GM12878 (cell line): ENCODE measurements around the gene SERTAD1. TPM values are rescaled to one million over a fixed set of nuclear protein-coding genes. Genes with fewer than 3 reads are reported as not detected.
"Not testable (repeated sequence)": the region's sequence is repeated elsewhere in the genome, so short reads cannot be mapped to it uniquely, and the experiment has no call there.

Source experiments
- ATAC-seq: fragments of 200-7000 bp; cut with Tn5 transposase; 3 replicates; pipeline ENCODE4 v1.9.1; 2020; ENCODE audit warnings: mild to moderate bottlenecking, moderate library complexity
- BruUV-seq: library from RNA; stranded (reverse); fragments of 400-500 nt; replicated peaks from 2 replicates; lab custom pipeline; 2021; lab: Mats Ljungman, UMichigan
- CTCF ChIA-PET: fragments of 300-600 bp; sonication (Branson Sonifier 250); formaldehyde crosslinking; extraction: SDS; loops from one replicate; lab custom pipeline; 2021; ENCODE audit warnings: inconsistent platforms; lab: Yijun Ruan, JAX
- POLR2A ChIA-PET: fragments of 350-600 bp; formaldehyde crosslinking; extraction: SDS; loops from one replicate; lab custom pipeline; 2021; ENCODE audit warnings: inconsistent platforms; lab: Charles Lee
- RAD21 ChIA-PET: fragments of 300-600 bp; sonication (Branson Sonifier 250); formaldehyde crosslinking; loops from one replicate; lab custom pipeline; 2023; ENCODE audit warnings: antibody characterized with exemption; ENCODE audit not compliant: unreplicated experiment; lab: Charles Lee
- SMC1A ChIA-PET: fragments of 300-600 bp; sonication (Branson Sonifier 250); formaldehyde crosslinking; loops from one replicate; lab custom pipeline; 2023; ENCODE audit not compliant: unreplicated experiment, uncharacterized antibody; lab: Charles Lee
- DNase-seq: peaks from one replicate; pipeline ENCODE4 v3.0.0-alpha.2; 2011; ENCODE audit warnings: low read depth, low spot score
- FAIRE-seq: peaks from 3 replicates; lab custom pipeline; 2011; peaks lifted over from hg19 to GRCh38; lab: Jason Lieb, UNC
- H2AFZ ChIP-seq: 2 replicates; pipeline ENCODE4 v1.6.0; 2011; ENCODE audit warnings: low read depth, low read length, control low read depth; ENCODE audit not compliant: control insufficient read depth
- H3K27ac ChIP-seq: 2 replicates; pipeline ENCODE4 v1.5.1; 2011; ENCODE audit warnings: control low read depth; ENCODE audit not compliant: control insufficient read depth, insufficient read depth
- H3K27me3 ChIP-seq, 2 experiments: replicated peaks in 1 of 2; 2 replicates each; pipeline versions ENCODE4 v1.6.0 to v1.6.1; 2011; ENCODE audit warnings: low read length in 1 of 2; ENCODE audit not compliant: control insufficient read depth in 2 of 2, insufficient read depth in 2 of 2
- H3K36me3 ChIP-seq, 2 experiments: 2 replicates each; pipeline ENCODE4 v1.5.1; 2011; ENCODE audit warnings: low read length in 1 of 2; ENCODE audit not compliant: control insufficient read depth in 2 of 2, insufficient read depth in 2 of 2
- H3K4me1 ChIP-seq: 2 replicates; pipeline ENCODE4 v1.6.1; 2011; ENCODE audit warnings: mild to moderate bottlenecking, low read length, moderate library complexity, mixed read lengths; ENCODE audit not compliant: control insufficient read depth, insufficient read depth
- H3K4me2 ChIP-seq: 2 replicates; pipeline ENCODE4 v1.6.0; 2011; ENCODE audit warnings: control low read depth; ENCODE audit not compliant: control insufficient read depth, insufficient read depth
- H3K4me3 ChIP-seq: fragments of 200-600 bp; sonication (generic); 2 replicates; pipeline ENCODE4 v1.5.1; 2016
- H3K79me2 ChIP-seq: 2 replicates; pipeline ENCODE4 v1.6.0; 2011; ENCODE audit warnings: low read length; ENCODE audit not compliant: control insufficient read depth, insufficient read depth
- H3K9ac ChIP-seq: 2 replicates; pipeline ENCODE4 v1.8.0; 2011; ENCODE audit warnings: low read length, control low read depth, mixed read lengths; ENCODE audit not compliant: control insufficient read depth, insufficient read depth
- H3K9me3 ChIP-seq: replicated peaks from 3 replicates; pipeline ENCODE4 v1.5.1; 2011; ENCODE audit warnings: mild to moderate bottlenecking, low read length; ENCODE audit not compliant: control insufficient read depth, insufficient read depth
- H4K20me1 ChIP-seq: 2 replicates; pipeline ENCODE4 v1.6.0; 2011; ENCODE audit not compliant: control insufficient read depth, insufficient read depth
- ATF7 ChIP-seq: fragments of 450-650 bp; IDR thresholded peaks from 2 replicates; pipeline ENCODE4 v1.6.1; 2016; ENCODE audit warnings: low read depth, mild to moderate bottlenecking
- BCL11A ChIP-seq: IDR thresholded peaks from 2 replicates; pipeline ENCODE4 v1.6.1; 2011; ENCODE audit warnings: low read depth, low read length
- CBX3 ChIP-seq: fragments of 200-600 bp; sonication (generic); IDR thresholded peaks from 2 replicates; pipeline ENCODE4 v1.6.1; 2016; ENCODE audit warnings: low read depth, borderline replicate concordance
- CTCF ChIP-seq, 3 experiments: IDR thresholded peaks in 2 of 3; conservative IDR thresholded peaks in 1 of 3; 2 replicates each; pipeline ENCODE4 v1.5.1; 2011; ENCODE audit warnings: low read depth in 3 of 3, low read length in 3 of 3, mild to moderate bottlenecking in 3 of 3, control low read depth in 2 of 3, moderate library complexity in 2 of 3, inconsistent platforms in 1 of 3, mixed read lengths in 1 of 3; ENCODE audit not compliant: control insufficient read depth in 2 of 3, insufficient read depth in 1 of 3; ENCODE audit errors: extremely low read depth in 1 of 3
- EED ChIP-seq: sonication (generic); IDR thresholded peaks from 2 replicates; pipeline ENCODE4 v1.6.1; 2016; ENCODE audit warnings: antibody characterized with exemption, low read depth
- IKZF1 ChIP-seq: fragments of 450-650 bp; conservative IDR thresholded peaks from 2 replicates; pipeline ENCODE4 v1.6.1; 2017; ENCODE audit warnings: antibody characterized with exemption, mild to moderate bottlenecking
- IKZF2 ChIP-seq, 2 experiments: fragments of 450-650 bp; IDR thresholded peaks; 2 replicates each; pipeline ENCODE4 v1.6.1; 2017; ENCODE audit warnings: mild to moderate bottlenecking in 2 of 2, moderate library complexity in 2 of 2
- LARP7 ChIP-seq: fragments of 450-650 bp; IDR thresholded peaks from 2 replicates; pipeline ENCODE4 v1.6.1; 2017; ENCODE audit warnings: mild to moderate bottlenecking
- RAD21 ChIP-seq: IDR thresholded peaks from 2 replicates; pipeline ENCODE4 v1.6.1; 2011; ENCODE audit warnings: mild to moderate bottlenecking, low read depth, low read length, moderate library complexity; ENCODE audit not compliant: insufficient read depth
- SMC3 ChIP-seq: IDR thresholded peaks from 2 replicates; pipeline ENCODE4 v1.6.1; 2011; ENCODE audit warnings: low read length, improper control_type of control experiment, borderline replicate concordance
- USF1 ChIP-seq: IDR thresholded peaks from 2 replicates; pipeline ENCODE4 v1.6.1; 2011; ENCODE audit warnings: borderline replicate concordance, low read depth, mild to moderate bottlenecking, moderate library complexity, mixed read lengths, low read length; ENCODE audit not compliant: insufficient read depth; ENCODE audit errors: extremely low read length
- WGBS: methylation state at CpG from one replicate; pipeline ENCODE4 v1.1.6; 2016; ENCODE audit warnings: low lambda C conversion rate; ENCODE audit not compliant: insufficient replicate concordance, insufficient coverage; ENCODE audit errors: missing lambda C conversion rate; 5-methylcytosine and 5-hydroxymethylcytosine counted together
- in situ Hi-C: fragments of 300-500 bp; cut with MboI; formaldehyde crosslinking; loops from 9 replicates; pipeline ENCODE4 v1.14.3; 2018; ENCODE audit warnings: mixed read lengths
- intact Hi-C: fragments of 100-400 bp; cut with micrococcal nuclease; formaldehyde crosslinking; loops from one replicate; pipeline ENCODE4 v1.14.2; 2022; ENCODE audit not compliant: unreplicated experiment
- polyA plus RNA-seq, 11 experiments: library from polyadenylated mRNA; depleted of rRNA in 4 of 11; unstranded in 6 of 11; stranded (reverse) in 5 of 11; fragments of >200 nt; fragmentation: Nextera tagmentation in 4 of 11; fragmentation: Illumina TruSeq in 1 of 11; extraction: Ambion mirVana in 4 of 11; extraction: Trizol in 1 of 11; gene quantifications; 1 replicate in 1 of 11; 2 replicates in 10 of 11; pipeline versions ENCODE4 v1.2.1 to v1.2.3, GENCODE V29; 2011 to 2016; ENCODE audit warnings: inconsistent platforms in 2 of 11, missing spikeins in 2 of 11, low read depth in 1 of 11
- total RNA-seq, 4 experiments: library from RNA; depleted of rRNA in 3 of 4; stranded (reverse); fragments of >200 nt in 3 of 4; fragmentation: Illumina TruSeq in 1 of 4; extraction: Trizol in 1 of 4; gene quantifications; 2 replicates each; pipeline versions ENCODE4 v1.2.1 to v1.2.3, GENCODE V29; 2013 to 2021

SERTAD1 gene
- total and polyA plus RNA-seq, 10 of the 15 experiments (the other 5 are each of a cell fraction or from before 2014, with no cell fraction given): 0.23 to 14.2 (median 8.0) TPM

- Histone ChIP-seq H2AFZ (no peak overlapping the region; the same call in 1 of the 2 replicates), H3K79me2 (no peaks in the 10 kb centered on the region), H3K27me3 (peaks cover 0 to 2% of the 10 kb centered on the region in 2 experiments; a peak in 3 of 4 replicates), H3K9ac (no peak overlapping the region; the same call in 1 of the 2 replicates), H3K4me1 (peaks cover 31% of the 10 kb centered on the region), H4K20me1 (no peaks in the 10 kb centered on the region), H3K4me3 (peak overlapping the region; percentile 66; the same call in 1 of the 2 replicates), H3K4me2 (peak overlapping the region; percentile 82), H3K27ac (peak overlapping the region; percentile 61), H3K36me3 (no peaks in the 10 kb centered on the region), H3K9me3 (no peaks in the 10 kb centered on the region)
- DNase-seq (no peak), FAIRE-seq (no peak), ATAC-seq (peak; percentile 11; the same call in 2 of the 3 replicates)
- ChIA-PET RAD21 (interaction anchor here (0.7 to 4.6 kb wide), 23 partner anchors 11 to 171 kb away, joined by 3 to 26 read pairs (median 4); partner anchors contain the start of genes C19orf47, PLD3 and SERTAD1), CTCF (interaction anchor here (0.6 to 4.7 kb wide), 41 partner anchors 10 to 360 kb away, joined by 3 to 67 read pairs (median 4); partner anchors contain the start of genes C19orf47, LTBP4, PLD3 and PRX), SMC1A (interaction anchor here (0.7 to 3.4 kb wide), 19 partner anchors 9 to 171 kb away, joined by 3 to 18 read pairs (median 4); partner anchors contain the start of genes C19orf47, PLD3 and SERTAD3), POLR2A (interaction anchor here (0.7 to 1.9 kb wide), 12 partner anchors 9 to 159 kb away, joined by 3 to 15 read pairs (median 3); partner anchors contain the start of genes C19orf47, PLD3 and SERTAD3)
- WGBS: 18% methylated on average over 11 of the region's 11 CpGs
- BruUV-seq: no TSS peak
- intact Hi-C loops: loop anchor here (2.0 kb wide), 1 partner anchor 134 kb away; no protein-coding TSS in a partner anchor
- in situ Hi-C loops: no loop called here
- TF ChIP-seq BCL11A (no peak), ATF7 (no peak), EED (peak; percentile 39; the same call in 1 of the 2 replicates), RAD21 (peak; percentile 62), CBX3 (no peak), CTCF (IDR thresholded peaks at IDR 0.05 in 2 of 3, conservative IDR thresholded peaks at IDR 0.05 in 1 of 3; ENCODE audit: control insufficient read depth in 2 of 3, extremely low read depth in 1 of 3, insufficient read depth in 1 of 3, low read depth in 3 of 3, low read length in 3 of 3) (peak; percentile 78 to 79 (median 78)), IKZF1 (peak; percentile 63), SMC3 (peak; percentile 42; the same call in 1 of the 2 replicates), LARP7 (0 out of 2 replicates have a peak, but pooled peaks have one; percentile 20), IKZF2 (IDR thresholded peaks at IDR 0.05) (peak; percentile 56 to 58), USF1 (peak; percentile 27)
Observed at GRCh38 chr19:40464059-40465024, 38.5 kb upstream of the SERTAD1 start.

- ATAC-seq, BruUV-seq, H3K27ac ChIP-seq, H3K4me3 ChIP-seq, H3K9me3 ChIP-seq, H3K27me3 ChIP-seq, in situ Hi-C loops, H3K79me2 ChIP-seq, H4K20me1 ChIP-seq, FAIRE-seq, H2AFZ ChIP-seq, H3K9ac ChIP-seq, DNase-seq, H3K4me2 ChIP-seq, H3K36me3 ChIP-seq: not testable (repeated sequence)
- SMC1A ChIA-PET: interaction anchor here (0.7 to 3.4 kb wide), 14 partner anchors 8 to 172 kb away, joined by 3 to 18 read pairs (median 4); partner anchors contain the start of genes C19orf47, PLD3 and SERTAD3
- H3K4me1 ChIP-seq: peaks cover 31% of the 10 kb centered on the region
- CTCF ChIA-PET: interaction anchor here (0.6 to 4.7 kb wide), 37 partner anchors 9 to 360 kb away, joined by 3 to 67 read pairs (median 4); partner anchors contain the start of genes C19orf47, LTBP4, PLD3 and SERTAD1
- RAD21 ChIA-PET: interaction anchor here (0.7 to 4.6 kb wide), 16 partner anchors 10 to 273 kb away, joined by 3 to 26 read pairs (median 4); partner anchors contain the start of genes C19orf47, PLD3 and SERTAD1
- intact Hi-C loops: loop anchor here (2.0 kb wide), 1 partner anchor 135 kb away; no protein-coding TSS in a partner anchor
- 47% methylated on average over 12 of the region's 12 CpGs for WGBS
- POLR2A ChIA-PET: interaction anchor here (0.5 to 1.4 kb wide), 8 partner anchors 8 to 1842 kb away, joined by 3 to 7 read pairs (median 3); partner anchors contain the start of gene SERTAD3
Observed at GRCh38 chr19:40463587-40464037, 37.8 kb upstream of the SERTAD1 start.
